HG03439 (cell line): ENCODE data around the gene LNPEP.

Experiments
- ATAC-seq: cut with Tn5 transposase; IDR thresholded peaks from one replicate; pipeline ENCODE4 v1.9.1; 2021; ENCODE audit warnings: mild to moderate bottlenecking, moderate library complexity; ENCODE audit not compliant: unreplicated experiment

Gene LNPEP

DNA sequence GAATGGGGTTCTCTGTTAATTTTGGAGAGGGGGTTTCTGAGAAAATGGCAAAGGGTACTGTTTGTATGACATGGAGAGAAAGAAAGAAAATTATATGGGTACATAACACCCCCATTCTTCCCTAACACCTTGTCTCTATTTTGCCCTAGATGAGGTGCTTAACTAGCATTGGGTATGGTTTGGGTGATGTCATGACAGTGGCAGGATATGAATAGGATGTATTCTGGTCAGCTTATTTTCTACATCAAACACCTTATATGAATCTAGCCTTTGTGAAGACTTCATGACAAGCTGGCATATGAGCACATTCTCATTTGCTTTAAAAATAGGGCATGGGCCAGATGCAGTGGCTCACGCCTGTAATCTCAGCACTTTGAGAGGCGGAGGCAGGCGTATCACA, 58.6 kb downstream of the LNPEP start:
- no peak for ATAC-seq

DNA sequence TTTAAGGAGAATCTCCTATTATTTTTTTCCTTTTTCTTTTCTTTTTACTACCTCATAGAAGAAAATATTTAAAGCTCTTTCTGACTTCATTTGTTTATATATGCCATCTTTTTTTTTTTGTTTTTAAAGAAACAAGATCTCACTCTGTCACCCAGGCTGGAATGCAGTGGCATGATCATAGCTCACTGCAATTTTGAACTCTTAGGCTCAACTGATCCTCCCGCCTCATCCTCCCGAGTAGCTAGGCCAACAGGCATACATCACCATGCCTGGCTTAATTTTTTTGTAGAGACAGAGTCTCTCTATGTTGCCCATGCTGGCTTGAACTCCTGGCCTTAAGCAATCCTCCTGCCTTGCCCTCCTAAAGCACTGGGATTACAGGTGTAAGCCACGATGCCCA, 59.5 kb downstream of the LNPEP start:
- ATAC-seq = no peak

DNA sequence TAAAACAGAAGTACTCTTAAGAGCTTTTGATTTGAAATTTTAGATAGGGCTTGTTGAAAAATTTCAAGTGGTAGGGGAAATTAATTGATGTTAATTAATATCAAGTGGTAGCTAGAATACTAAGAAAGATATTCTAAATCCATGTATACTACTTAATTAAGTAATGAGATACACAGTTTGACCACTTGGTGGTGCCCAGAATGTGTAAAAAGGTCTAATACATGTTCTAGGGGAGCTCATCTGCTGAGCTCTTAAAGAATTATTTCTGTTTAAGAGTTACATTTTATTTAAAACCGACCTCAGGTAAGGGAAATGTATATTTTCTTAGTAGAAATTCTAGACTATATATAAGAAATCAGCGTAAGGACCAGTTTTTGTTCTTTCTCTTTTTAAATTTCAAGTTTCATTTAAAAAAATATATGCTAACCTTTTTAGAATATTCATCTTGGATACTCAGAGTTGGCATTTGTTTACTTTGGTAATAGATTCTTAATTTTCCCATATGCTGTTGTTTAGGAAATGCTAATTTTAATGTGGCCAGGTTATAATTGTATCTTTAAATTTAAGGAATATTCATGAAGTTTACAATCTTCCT, 61.5 kb downstream of the LNPEP start:
- peak; percentile 77 for ATAC-seq

DNA sequence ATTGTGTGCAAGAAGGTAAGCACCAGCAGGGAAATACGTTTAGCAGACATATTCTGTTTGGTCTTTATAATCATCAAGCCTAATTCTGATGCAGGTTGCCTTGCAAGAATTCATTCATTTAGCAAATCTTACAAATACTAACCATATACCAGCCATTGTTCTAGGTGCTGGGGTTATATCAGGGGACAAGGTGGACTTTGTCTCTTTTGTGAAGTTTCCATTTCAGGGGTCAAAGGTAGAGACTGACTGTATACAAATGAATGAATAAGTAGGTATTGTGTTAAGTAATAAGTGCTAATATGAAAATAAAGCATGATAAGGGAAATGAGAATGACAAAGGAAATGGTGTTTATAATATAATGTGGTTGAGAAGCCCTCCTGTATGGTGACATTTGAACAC, 64.0 kb downstream of the LNPEP start:
- no peak for ATAC-seq

DNA sequence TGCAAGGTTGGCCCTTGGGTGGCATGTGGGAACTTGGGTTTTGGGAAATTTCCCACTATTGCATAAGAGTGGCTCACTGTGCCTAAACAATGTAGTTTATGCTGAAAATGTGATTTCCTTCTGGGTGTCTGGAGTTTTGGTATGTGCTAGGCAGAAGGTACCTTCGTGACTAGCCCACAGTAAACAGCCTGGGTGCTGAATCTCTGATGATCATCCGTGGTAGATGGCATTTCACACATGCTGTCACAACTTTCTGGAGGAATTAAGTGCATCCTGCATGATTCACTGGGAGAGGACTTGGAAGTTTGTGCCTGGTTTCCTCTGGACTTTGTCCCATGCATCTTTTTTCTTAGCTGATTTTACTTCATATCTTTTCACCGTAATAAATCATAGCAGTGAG, 64.5 kb downstream of the LNPEP start:
- no peak for ATAC-seq

DNA sequence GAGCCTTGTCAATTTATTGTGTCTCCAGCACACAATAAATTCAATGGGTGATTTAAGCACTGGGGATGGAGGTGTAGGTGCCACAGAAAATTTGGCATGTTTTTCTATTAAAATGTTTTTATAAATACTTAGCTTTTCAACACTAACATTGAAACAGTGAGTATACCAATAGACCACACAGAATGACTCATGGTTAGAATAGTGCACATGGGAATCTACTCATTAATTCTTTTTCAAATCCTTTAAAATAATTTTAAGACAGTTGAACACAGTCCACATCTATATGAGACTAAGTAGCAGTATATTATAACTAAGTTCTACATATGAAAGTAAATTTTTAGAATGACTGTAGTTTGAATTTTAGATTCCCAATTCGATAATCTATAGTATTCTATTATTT, 67.1 kb downstream of the LNPEP start:
- no peak for ATAC-seq

DNA sequence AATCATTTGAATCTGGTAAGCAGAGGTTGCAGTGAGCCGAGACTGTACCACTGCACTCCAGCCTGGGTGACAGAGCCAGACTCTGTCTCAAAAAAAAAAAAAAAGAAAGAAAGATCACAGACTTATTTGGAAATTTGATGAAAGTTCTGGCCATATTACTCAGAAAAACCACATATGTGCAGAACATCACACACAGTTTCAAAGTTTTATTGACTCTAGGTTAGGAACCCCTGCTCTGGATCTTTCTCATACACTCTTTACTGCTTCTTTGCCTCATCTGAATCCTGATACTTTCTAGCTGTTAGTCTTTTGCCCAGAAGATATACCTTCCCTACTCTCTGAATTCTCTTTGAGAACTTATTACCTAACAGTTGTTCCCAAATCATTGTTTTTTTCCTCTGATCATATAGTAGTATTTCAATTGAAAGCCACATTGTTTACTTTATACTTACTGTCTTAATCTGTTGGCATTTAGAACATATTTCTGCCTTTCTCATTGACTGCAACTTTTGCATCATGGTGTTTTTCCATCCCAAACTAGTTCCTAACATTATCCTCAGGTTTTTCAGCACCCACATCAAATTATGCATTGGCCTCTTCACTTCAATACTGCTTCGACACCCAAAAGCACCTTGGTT, 68.7 kb downstream of the LNPEP start:
- no peak for ATAC-seq

DNA sequence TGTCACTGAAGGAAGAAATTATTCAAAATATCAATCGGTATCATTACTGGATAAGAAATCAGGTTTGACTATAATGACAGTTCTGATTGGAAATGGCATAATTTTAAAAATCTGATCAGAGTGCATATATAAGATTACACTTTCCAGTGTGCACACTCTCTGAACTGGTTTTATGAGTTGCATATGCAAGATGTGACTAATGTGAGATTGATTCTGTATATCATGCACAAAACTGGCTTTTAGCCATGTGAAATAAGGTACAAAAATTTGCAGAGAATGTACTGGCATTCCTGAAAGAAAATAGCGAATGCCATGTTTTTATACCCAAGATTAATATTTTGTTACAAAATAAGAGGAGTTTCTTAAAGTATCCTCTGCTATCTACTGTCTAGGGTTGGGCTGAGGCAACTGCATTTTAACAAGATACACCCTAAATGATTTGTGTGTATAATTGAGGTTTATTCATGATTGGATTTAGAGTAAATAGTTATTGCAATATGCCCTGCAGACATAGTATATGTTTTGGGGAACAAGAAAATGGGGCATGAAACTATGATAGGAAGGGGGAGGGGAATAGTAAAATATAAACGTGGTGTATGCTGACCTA, 70.7 kb downstream of the LNPEP start:
- no peak for ATAC-seq

DNA sequence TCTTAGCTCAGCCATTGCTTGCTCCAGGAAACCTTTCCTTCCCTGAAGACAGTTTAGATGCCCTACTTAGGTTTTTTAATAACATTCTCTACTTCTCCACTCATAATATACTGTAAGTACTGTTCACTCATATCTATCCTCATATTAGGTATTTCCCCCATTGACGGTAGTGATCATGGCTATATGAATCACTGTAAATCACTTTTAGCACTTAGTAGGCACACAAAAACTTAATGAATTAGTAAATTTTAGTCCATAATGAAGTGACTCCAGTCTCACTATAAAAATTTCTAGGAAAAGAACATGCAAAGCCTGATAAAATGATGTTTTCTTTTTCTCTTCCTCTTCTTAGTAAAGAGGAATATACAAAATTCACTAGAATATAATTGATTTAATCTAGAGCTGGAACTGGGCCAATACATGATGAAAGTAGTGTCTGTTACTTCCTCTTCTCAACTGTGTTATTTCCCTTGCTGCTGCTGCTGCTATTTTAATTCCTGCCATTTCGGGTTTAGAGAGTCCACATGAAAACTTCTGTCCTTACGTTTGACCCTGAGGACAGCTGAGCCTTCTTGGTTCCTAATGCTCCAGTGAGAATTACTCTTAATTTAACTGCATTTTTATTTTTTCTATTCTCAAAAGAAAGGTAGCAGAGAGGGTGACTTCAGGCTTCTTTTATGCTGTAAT, 73.5 kb downstream of the LNPEP start:
- ATAC-seq = no peak

DNA sequence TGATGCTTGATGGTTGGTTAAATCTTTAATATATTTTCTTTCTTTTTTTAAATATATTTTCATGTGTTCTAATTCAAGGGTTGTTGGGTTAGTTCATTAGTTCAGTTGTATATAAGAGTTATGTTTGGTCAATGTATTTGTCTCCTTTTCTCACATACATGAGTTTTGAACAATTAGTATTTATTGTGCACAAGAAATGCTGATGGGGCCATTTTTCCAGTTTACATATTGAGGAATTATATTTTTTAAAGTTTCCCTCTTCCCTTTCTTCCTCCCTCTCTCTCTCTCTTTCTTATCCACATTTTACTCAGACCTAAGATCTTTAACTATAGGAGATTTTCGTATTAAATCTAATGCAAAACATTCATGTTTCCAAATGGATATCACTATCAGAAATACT, 74.0 kb downstream of the LNPEP start:
- ATAC-seq = no peak

DNA sequence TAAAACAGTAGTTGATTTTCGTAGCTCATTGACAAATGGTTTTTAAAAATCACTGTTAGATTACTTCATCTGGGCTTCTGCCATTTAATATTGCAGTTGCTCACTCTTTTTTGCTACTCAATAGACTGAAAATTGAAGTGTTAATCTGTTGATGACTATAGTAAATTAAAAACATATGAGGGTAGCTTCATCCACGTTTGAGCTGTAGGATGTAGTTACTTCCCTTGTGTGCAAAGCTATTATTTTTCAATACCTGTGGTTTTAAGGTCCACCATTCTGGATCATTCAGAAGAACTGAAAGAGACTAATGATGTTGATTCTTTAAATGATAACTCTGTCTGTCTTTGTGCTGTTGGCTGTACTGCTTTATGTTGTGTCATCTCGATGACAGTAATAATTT, 74.7 kb downstream of the LNPEP start:
- no peak for ATAC-seq

DNA sequence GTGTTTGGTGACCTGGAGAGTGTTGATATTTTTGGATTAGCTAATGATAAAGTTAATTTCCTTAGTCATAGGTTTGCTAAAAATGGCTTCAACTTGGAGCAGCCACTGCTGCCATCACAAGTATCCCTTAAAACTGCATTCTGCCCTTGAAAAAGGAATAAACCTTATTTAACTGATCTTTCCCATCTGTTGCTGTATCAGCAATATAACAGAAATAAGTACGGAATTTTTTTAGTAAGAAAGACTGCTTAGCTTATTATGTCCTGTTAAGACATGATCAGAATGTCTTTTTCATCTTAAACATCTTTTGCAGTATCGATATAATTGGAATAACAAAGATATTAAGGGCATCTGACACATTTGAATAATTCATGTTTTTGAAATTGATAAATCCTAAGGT, 75.7 kb downstream of the LNPEP start:
- no peak for ATAC-seq

DNA sequence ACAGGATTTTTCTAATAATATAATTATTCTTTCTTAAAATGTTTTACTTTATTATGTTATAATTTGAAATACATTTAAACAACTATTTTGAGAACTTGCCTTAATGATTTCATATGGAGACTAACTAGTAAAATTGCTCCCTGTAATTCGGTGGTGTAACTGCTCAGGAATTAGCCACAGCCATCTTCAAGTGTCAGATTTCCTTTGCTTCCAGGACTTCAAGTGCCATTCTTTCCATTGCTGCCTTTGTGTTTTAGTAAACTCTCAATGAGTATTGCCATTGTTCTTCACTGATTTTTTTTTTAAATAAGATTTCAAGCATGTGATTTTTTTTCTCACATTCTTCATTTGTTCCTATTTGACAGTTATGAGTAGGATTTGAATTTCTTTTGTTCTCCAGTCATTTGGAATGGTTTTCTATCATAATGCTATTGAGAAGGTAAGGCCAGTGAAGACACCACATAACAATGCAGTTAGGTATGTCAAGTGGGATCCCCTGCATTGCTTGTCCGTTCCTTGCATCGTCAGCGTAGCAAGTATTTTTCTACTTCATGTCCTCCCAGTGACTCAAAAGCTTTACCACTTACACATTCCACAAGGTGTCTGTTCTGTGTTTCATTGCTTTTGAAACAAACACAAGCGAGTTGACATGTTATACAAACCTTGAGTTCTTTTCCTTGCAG, 83.7 kb downstream of the LNPEP start:
- ATAC-seq = no peak

DNA sequence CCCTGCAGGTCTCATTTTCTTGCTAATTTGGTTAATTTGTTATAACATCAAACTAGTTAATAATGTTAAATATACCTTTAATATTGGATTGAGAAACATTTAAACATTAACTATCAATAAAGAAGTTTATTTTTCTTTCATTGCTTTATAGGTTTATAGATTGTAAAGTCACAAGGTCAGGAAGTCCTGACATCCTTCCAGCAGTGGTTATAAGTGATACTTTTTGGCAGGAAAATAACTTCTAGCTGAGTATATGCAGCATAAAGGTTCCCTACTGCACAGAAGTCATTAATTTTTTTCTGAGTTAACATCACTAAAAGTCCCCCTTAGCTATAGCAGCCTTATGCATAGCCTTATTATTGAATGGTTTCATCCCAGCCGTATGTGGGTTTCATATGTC, 85.5 kb downstream of the LNPEP start:
- ATAC-seq = no peak

DNA sequence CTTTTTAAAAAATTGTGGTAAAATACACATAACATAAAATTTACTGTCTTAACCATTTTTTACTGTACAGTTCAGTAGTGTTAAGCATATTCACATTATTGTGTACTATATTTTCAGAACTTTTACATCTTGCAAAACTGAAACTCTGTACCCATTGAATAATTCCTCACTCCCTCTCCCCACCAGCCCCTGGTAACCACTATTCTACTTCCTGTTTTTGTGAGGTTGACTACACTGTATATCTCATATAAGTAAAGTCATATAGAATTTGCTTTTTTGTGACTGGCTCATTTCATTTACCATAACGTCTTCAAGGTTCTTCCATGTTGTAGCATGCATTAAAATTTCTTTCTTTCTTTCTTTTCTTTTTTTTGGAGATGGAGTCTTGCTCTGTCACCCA, 87.0 kb downstream of the LNPEP start:
- no peak for ATAC-seq

DNA sequence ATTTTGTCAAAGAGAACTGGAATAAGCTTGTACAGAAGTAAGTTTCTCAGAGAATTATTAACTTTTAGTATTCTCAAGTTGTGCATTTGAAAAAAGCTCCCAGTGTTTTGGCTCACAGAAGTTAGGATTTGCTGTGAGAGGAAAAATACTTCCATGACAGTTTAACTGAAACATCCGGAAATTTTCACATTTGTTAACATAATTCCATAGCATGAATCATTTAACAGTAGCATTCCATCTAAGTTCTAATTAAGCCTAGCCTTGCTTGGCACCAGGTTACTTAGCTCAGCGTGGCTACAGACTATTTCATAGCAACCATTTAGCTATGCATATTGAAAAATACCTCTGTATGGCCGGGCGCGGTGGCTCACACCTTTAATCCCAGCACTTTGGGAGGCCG, 90.8 kb downstream of the LNPEP start:
- no peak for ATAC-seq

DNA sequence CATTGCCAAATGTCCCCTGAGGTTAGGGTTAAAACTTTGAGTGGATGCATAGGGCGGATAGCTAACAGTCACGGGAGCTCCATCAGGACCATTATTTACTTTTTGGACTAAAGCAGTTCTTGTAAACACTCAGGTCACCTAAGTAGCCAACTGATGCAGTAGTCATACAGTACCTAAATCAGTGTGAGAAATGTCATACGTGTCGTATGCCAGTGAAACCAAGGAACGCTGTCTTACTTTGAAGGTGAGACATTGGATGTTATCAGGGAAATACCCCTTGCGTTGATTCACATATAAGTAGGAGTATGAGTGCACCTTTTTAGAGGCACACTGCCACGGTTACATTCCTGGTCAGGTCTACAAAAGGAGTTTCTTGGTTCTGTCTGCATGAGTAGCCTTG, 101.9 kb downstream of the LNPEP start:
- ATAC-seq = no peak

DNA sequence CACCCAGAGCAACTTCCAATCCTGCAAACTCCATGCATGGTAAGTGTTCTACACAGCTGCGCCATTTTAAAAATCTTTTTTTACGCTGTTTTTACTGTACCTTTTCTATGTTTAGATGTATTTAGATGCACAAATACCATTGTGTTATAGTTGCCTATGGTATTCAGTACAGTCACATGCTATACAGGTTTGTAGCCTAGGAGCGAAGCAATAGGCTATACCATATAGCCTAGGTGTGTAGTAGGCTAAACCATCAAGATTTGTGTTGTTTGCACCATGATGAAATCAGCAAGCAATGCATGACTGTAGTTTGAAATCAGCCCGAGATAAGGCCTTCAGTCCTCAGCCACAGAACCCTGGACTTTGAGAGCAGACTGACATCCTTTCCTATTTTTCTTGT, 105.4 kb downstream of the LNPEP start:
- no peak for ATAC-seq

DNA sequence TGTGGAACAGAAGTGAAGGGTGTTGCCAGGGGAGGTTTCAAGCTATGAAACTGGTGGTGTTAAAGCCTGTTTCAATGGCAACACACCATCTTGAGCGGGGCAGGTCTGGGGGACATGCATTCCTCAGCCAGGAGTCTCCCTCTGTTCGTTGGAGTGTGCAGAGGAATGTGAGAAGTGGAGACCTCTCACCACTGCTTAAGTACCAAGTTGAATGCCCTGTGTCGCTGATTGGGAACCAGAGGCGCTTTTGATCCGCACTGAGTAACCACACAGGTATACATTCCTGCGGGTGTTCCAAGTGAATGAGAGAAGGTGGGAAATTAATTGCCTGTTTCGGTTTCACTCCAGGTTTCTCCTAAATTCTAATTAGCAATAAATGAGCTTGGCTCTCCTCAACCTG, 107.1 kb downstream of the LNPEP start:
- no peak for ATAC-seq

DNA sequence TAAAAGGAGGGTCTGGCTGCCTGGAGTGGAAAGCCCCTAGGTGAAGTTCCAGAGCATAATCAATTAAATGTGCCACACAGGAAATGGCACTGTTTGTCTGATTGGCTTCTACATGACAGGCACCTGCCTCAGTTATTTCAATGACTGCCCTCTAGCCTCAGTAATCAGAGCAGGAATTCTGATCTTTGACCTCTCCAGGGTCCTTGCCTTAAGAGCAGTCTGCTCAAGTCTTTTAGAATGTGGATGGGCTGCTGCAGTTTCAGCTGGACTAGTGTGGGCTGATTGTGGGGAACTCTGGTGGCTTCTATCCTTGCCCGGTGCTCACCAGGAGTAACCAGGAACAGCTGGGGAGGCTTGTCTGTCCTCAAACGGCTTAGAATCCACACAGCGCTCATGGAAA, 107.6 kb downstream of the LNPEP start:
- no peak for ATAC-seq

DNA sequence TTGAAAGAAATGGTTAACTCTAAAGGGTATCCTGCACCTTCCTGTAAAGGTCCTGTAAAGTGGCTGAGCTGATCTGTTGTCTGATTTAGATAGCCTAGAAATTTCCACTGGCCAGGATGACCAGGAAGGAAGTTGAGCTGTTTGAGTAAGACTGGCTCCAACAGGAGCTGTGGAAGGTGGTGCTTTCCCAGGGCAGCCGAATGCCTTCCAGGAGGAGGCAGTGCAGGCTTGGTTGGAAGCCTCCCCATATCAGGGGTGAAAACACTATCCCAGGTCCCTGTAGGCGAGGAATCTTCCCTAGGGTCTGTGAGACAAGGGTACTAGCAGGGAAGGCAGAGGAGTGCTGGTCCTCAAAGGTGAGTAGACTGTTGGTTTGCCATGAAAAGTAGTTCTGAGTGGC, 108.2 kb downstream of the LNPEP start:
- no peak for ATAC-seq
